Brain microvascular endothelial cell (primary cell): ENCODE data around the gene CNKSR3.
A peak's percentile ranks its signal among the peaks of the same experiment; 100 is the strongest.

Experiments used
- DNase-seq: peaks from one replicate; pipeline ENCODE4 v3.0.0-alpha.2; 2020
- H3K27ac ChIP-seq: fragments of 250-450 bp; sonication (Bioruptor Pico); 2 replicates; pipeline ENCODE4 v1.5.1; 2020; ENCODE audit warnings: mild to moderate bottlenecking, moderate library complexity
- H3K27me3 ChIP-seq: fragments of 250-450 bp; sonication (Bioruptor Pico); replicated peaks from 2 replicates; pipeline ENCODE4 v1.5.1; 2020; ENCODE audit warnings: mild to moderate bottlenecking
- H3K36me3 ChIP-seq: fragments of 250-450 bp; sonication (Bioruptor Pico); replicated peaks from 2 replicates; pipeline ENCODE4 v1.5.1; 2020; ENCODE audit warnings: mild to moderate bottlenecking
- H3K4me3 ChIP-seq: 2 replicates; pipeline ENCODE4 v1.5.1; 2011; ENCODE audit warnings: low read depth, mild to moderate bottlenecking, control low read depth, low read length, moderate library complexity
- CTCF ChIP-seq: IDR thresholded peaks from 2 replicates; pipeline ENCODE4 v1.5.1; 2011; ENCODE audit warnings: low read depth, mild to moderate bottlenecking, moderate library complexity, low read length, control low read depth, inconsistent platforms; ENCODE audit errors: missing control alignments
- in situ Hi-C: cut with HindIII; loops from 2 replicates; pipeline ENCODE4 v1.10.0; 2017; ENCODE audit warnings: low sequenced_read_pairs, low pct_ligation_motif_present

CNKSR3 gene

GRCh38 chr6:154487367-154488247, 22.9 kb downstream of the CNKSR3 start:
- Histone ChIP-seq H3K27me3 (no peaks in the 10 kb centered on the region), H3K36me3 (no peaks in the 10 kb centered on the region), H3K27ac (peak overlapping the region; percentile 70), H3K4me3 (no peak overlapping the region)
- in situ Hi-C loops: no loop called here
- TF ChIP-seq CTCF: no peak
- DNase-seq: no peak

GRCh38 chr6:154485815-154486214, 24.7 kb downstream of the CNKSR3 start:
- TF ChIP-seq CTCF: no peak
- in situ Hi-C loops: no loop called here
- Histone ChIP-seq H3K4me3 (no peak overlapping the region), H3K27me3 (no peaks in the 10 kb centered on the region), H3K27ac (no peak overlapping the region), H3K36me3 (no peaks in the 10 kb centered on the region)
- no peak for DNase-seq

GRCh38 chr6:154484942-154485341, 25.5 kb downstream of the CNKSR3 start:
- no peak for TF ChIP-seq CTCF
- DNase-seq: no peak
- no peak overlapping the region for H3K27ac ChIP-seq
- H3K27me3 ChIP-seq: no peaks in the 10 kb centered on the region
- H3K36me3 ChIP-seq: no peaks in the 10 kb centered on the region
- H3K4me3 ChIP-seq: no peak overlapping the region
- in situ Hi-C loops: no loop called here

- TF ChIP-seq CTCF: no peak
- in situ Hi-C loops: no loop called here
- no peak for DNase-seq
- no peak overlapping the region for H3K4me3 ChIP-seq
- H3K27me3 ChIP-seq: no peaks in the 10 kb centered on the region
- no peak overlapping the region for H3K27ac ChIP-seq
- H3K36me3 ChIP-seq: no peaks in the 10 kb centered on the region
Observed at GRCh38 chr6:154482858-154483257, 27.6 kb downstream of the CNKSR3 start.

GRCh38 chr6:154481521-154482013, 28.9 kb downstream of the CNKSR3 start:
- no peak for TF ChIP-seq CTCF
- Histone ChIP-seq H3K27ac (no peak overlapping the region), H3K27me3 (no peaks in the 10 kb centered on the region), H3K4me3 (no peak overlapping the region), H3K36me3 (no peaks in the 10 kb centered on the region)
- in situ Hi-C loops: no loop called here
- no peak for DNase-seq
